Stimulated activated CD4-positive, alpha-beta T cell treated with anti-CD3 and anti-CD28 coated beads, Interleukin-1b, Interleukin-23, amount 100 ng/mL, for 4 hours (primary cell): ENCODE results near the gene CRACDL.

Experiments used
- DNase-seq, 2 donors: peaks; one replicate each; pipeline ENCODE4 v3.0.0-alpha.2; 2020; ENCODE audit warnings: low read depth in 2 of 2

CRACDL gene

GRCh38 chr2:98803405-98804264, 132.4 kb downstream of the CRACDL start:
- no peak for DNase-seq

GRCh38 chr2:98802344-98802743, 133.7 kb downstream of the CRACDL start:
- no peak for DNase-seq

GRCh38 chr2:98801921-98802321, 134.1 kb downstream of the CRACDL start:
- no peak for DNase-seq

GRCh38 chr2:98801286-98801685, 134.7 kb downstream of the CRACDL start:
- DNase-seq, result no peak

- no peak for DNase-seq
Measured at GRCh38 chr2:98800330-98801064, 135.5 kb downstream of the CRACDL start.

GRCh38 chr2:98799375-98800329, 136.4 kb downstream of the CRACDL start:
- DNase-seq, result no peak

- DNase-seq, result no peak
Measured at GRCh38 chr2:98796775-98797544, 139.1 kb downstream of the CRACDL start.

- no peak for DNase-seq
Measured at GRCh38 chr2:98795891-98796676, 139.9 kb downstream of the CRACDL start.

- no peak for DNase-seq
Measured at GRCh38 chr2:98793897-98794830, 141.9 kb downstream of the CRACDL start.

GRCh38 chr2:98793275-98793674, 142.8 kb downstream of the CRACDL start:
- no peak for DNase-seq

- no peak for DNase-seq
Measured at GRCh38 chr2:98790221-98790620, 145.8 kb downstream of the CRACDL start.

GRCh38 chr2:98787700-98788099, 148.3 kb downstream of the CRACDL start:
- no peak for DNase-seq

GRCh38 chr2:98786179-98786578, 149.8 kb downstream of the CRACDL start:
- no peak for DNase-seq

GRCh38 chr2:98782570-98782969, 153.5 kb downstream of the CRACDL start:
- no peak for DNase-seq

GRCh38 chr2:98781822-98782221, 154.2 kb downstream of the CRACDL start:
- DNase-seq, result no peak

GRCh38 chr2:98778741-98779483, 157.1 kb downstream of the CRACDL start:
- no peak for DNase-seq

GRCh38 chr2:98778151-98778550, 157.9 kb downstream of the CRACDL start:
- DNase-seq, result no peak

- no peak for DNase-seq
Measured at GRCh38 chr2:98777710-98778109, 158.3 kb downstream of the CRACDL start.
